HepG2 (cell line): Measurements from ENCODE around the gene HDAC4. TPM values are rescaled to one million over a fixed set of nuclear protein-coding genes. Genes with fewer than 3 reads are reported as not detected.

Experiments used
- ATAC-seq: fragments of 200-7000 bp; cut with Tn5 transposase; 3 replicates; pipeline ENCODE4 v1.9.1; 2020; ENCODE audit warnings: mild to moderate bottlenecking, moderate library complexity
- BruUV-seq: library from RNA; stranded (reverse); fragments of 400-500 nt; replicated peaks from 2 replicates; lab custom pipeline; 2021; lab: Mats Ljungman, UMichigan
- CTCF ChIA-PET: fragments of 300-600 bp; formaldehyde crosslinking; extraction: SDS; loops from one replicate; lab custom pipeline; 2021; ENCODE audit warnings: low total read pairs, inconsistent platforms, low intra/inter-chr PET ratio; lab: Yijun Ruan, JAX
- POLR2A ChIA-PET: fragments of 350-600 bp; sonication (Branson Sonifier 250); formaldehyde crosslinking; loops from one replicate; lab custom pipeline; 2020; ENCODE audit warnings: antibody characterized with exemption, inconsistent platforms; lab: Yijun Ruan, JAX
- DNase-seq: peaks from one replicate; pipeline ENCODE4 v3.0.0-alpha.2; 2015; ENCODE audit warnings: low spot score
- FAIRE-seq: peaks from 3 replicates; lab custom pipeline; 2011; peaks lifted over from hg19 to GRCh38; lab: Jason Lieb, UNC
- H2AFZ ChIP-seq: one replicate; pipeline ENCODE4 v1.6.1; 2011; ENCODE audit warnings: low read length, inconsistent platforms
- H3K27ac ChIP-seq: fragments of 300-600 bp; 3 replicates; pipeline ENCODE4 v1.8.0; 2011; ENCODE audit warnings: mixed run types, mild to moderate bottlenecking, mixed read lengths, low read length, inconsistent platforms; ENCODE audit not compliant: insufficient read depth; ENCODE audit errors: extremely low read length
- H3K27me3 ChIP-seq, 2 experiments: fragments of 200-600 bp in 1 of 2; 2 replicates in 1 of 2; 3 replicates in 1 of 2; pipeline versions ENCODE4 v1.6.0 to v1.8.0; 2011; ENCODE audit warnings: low read length in 2 of 2, mild to moderate bottlenecking in 2 of 2, moderate library complexity in 2 of 2, inconsistent platforms in 1 of 2; ENCODE audit not compliant: insufficient read depth in 2 of 2, control insufficient read depth in 1 of 2
- H3K36me3 ChIP-seq, 2 experiments: fragments of 200-600 bp in 1 of 2; replicated peaks in 1 of 2; 2 replicates in 1 of 2; 3 replicates in 1 of 2; pipeline versions ENCODE4 v1.5.1 to v1.8.0; 2011; ENCODE audit warnings: low read length in 2 of 2, inconsistent platforms in 1 of 2; ENCODE audit not compliant: insufficient read depth in 2 of 2, control insufficient read depth in 1 of 2
- H3K4me1 ChIP-seq: 2 replicates; pipeline ENCODE4 v1.5.1; 2012; ENCODE audit warnings: low read length, inconsistent platforms; ENCODE audit not compliant: insufficient read depth
- H3K4me2 ChIP-seq: 2 replicates; pipeline ENCODE4 v1.6.0; 2011; ENCODE audit warnings: low read depth, low read length, inconsistent platforms
- H3K4me3 ChIP-seq, 3 experiments: fragments of 200-600 bp in 1 of 3; sonication (generic), shearing (Covaris generic) in 1 of 3; replicated peaks in 1 of 3; 2 replicates each; pipeline ENCODE4 v1.5.1; 2011 to 2016; ENCODE audit warnings: low read length in 3 of 3, inconsistent platforms in 2 of 3, low read depth in 2 of 3, mild to moderate bottlenecking in 2 of 3, control low read depth in 1 of 3, mixed read lengths in 1 of 3; ENCODE audit not compliant: insufficient read depth in 1 of 3
- H3K79me2 ChIP-seq: one replicate; pipeline ENCODE4 v1.6.1; 2011; ENCODE audit warnings: low read length, inconsistent platforms; ENCODE audit not compliant: insufficient read depth
- H3K9ac ChIP-seq: 2 replicates; pipeline ENCODE4 v1.6.0; 2011; ENCODE audit warnings: mild to moderate bottlenecking, low read depth, low read length, inconsistent platforms; ENCODE audit not compliant: insufficient read depth
- H3K9me3 ChIP-seq: 2 replicates; pipeline ENCODE4 v1.5.1; 2012; ENCODE audit warnings: mild to moderate bottlenecking, low read length
- H4K20me1 ChIP-seq: 2 replicates; pipeline ENCODE4 v1.6.0; 2011; ENCODE audit warnings: inconsistent platforms, mild to moderate bottlenecking, low read length, moderate library complexity; ENCODE audit not compliant: insufficient read depth
- CREBL2 ChIP-seq: sonication (generic); formaldehyde crosslinking; IDR thresholded peaks from 2 replicates; pipeline ENCODE4 v1.8.1; 2023; ENCODE audit warnings: missing genetic modification reagents, mild to moderate bottlenecking, borderline replicate concordance
- FOXA3 ChIP-seq: IDR thresholded peaks from 2 replicates; pipeline ENCODE4 v1.6.1; 2016; ENCODE audit warnings: missing genetic modification reagents, missing compliant biosample characterization
- KAT2B ChIP-seq: fragments of 150-350 bp; IDR thresholded peaks from 2 replicates; pipeline ENCODE4 v1.6.1; 2014; ENCODE audit warnings: low read depth, low read length, borderline replicate concordance
- RFXAP ChIP-seq: sonication (generic); formaldehyde crosslinking; IDR thresholded peaks from 2 replicates; pipeline ENCODE4 v1.4.0; 2020; ENCODE audit warnings: missing genetic modification reagents, borderline replicate concordance
- SSRP1 ChIP-seq: IDR thresholded peaks from 2 replicates; pipeline ENCODE4 v1.6.1; 2016; ENCODE audit warnings: control low read depth
- THRA ChIP-seq: sonication (generic); formaldehyde crosslinking; IDR thresholded peaks from 2 replicates; pipeline ENCODE4 v1.4.0; 2020; ENCODE audit warnings: missing genetic modification reagents, borderline replicate concordance
- XRCC5 ChIP-seq: fragments of 200-400 bp; formaldehyde crosslinking; optimal IDR thresholded peaks from 2 replicates; pipeline ENCODE3; 2017; ENCODE audit warnings: mild to moderate bottlenecking, low read length
- ZBTB1 ChIP-seq: sonication (generic); formaldehyde crosslinking; IDR thresholded peaks from 2 replicates; pipeline ENCODE4 v1.4.0; 2020; ENCODE audit warnings: missing genetic modification reagents, borderline replicate concordance
- ZBTB39 ChIP-seq: sonication (generic); formaldehyde crosslinking; IDR thresholded peaks from 2 replicates; pipeline ENCODE4 v1.5.0; 2020; ENCODE audit warnings: missing genetic modification reagents
- ZNF414 ChIP-seq: sonication (generic); formaldehyde crosslinking; IDR thresholded peaks from 2 replicates; pipeline ENCODE4 v1.5.0; 2020; ENCODE audit warnings: missing genetic modification reagents
- ZNF484 ChIP-seq: sonication (generic); formaldehyde crosslinking; IDR thresholded peaks from 2 replicates; pipeline ENCODE4 v1.5.1; 2020; ENCODE audit warnings: mild to moderate bottlenecking, low read depth, missing genetic modification reagents, borderline replicate concordance
- ZNF589 ChIP-seq: sonication (generic); formaldehyde crosslinking; conservative IDR thresholded peaks from 2 replicates; pipeline ENCODE4 v1.8.0; 2022; ENCODE audit warnings: mild to moderate bottlenecking, moderate library complexity, missing genetic modification reagents
- ZNF674 ChIP-seq: sonication (generic); formaldehyde crosslinking; IDR thresholded peaks from 2 replicates; pipeline ENCODE4 v1.5.0; 2020; ENCODE audit warnings: low read depth, mild to moderate bottlenecking, missing genetic modification reagents
- WGBS: methylation state at CpG from one replicate; pipeline ENCODE4 v1.1.6; 2017; ENCODE audit warnings: low lambda C conversion rate; 5-methylcytosine and 5-hydroxymethylcytosine counted together
- in situ Hi-C: cut with HindIII; loops from 2 replicates; pipeline ENCODE4 v1.10.0; 2017; ENCODE audit warnings: low pct_unique_long_range_greater_than_20kb; ENCODE audit not compliant: extremely low pct_ligation_motif_present
- intact Hi-C: fragments of 100-400 bp; cut with micrococcal nuclease; formaldehyde crosslinking; loops from one replicate; pipeline ENCODE4 v1.10.0; 2022; ENCODE audit not compliant: unreplicated experiment
- polyA plus RNA-seq, 8 experiments: library from polyadenylated mRNA; depleted of rRNA in 3 of 8; stranded (reverse) in 7 of 8; unstranded in 1 of 8; fragments of >200 nt; fragmentation: Illumina TruSeq in 4 of 8; extraction: Trizol in 4 of 8; gene quantifications; 2 replicates each; pipeline versions ENCODE4 v1.2.1 to v1.2.3, GENCODE V29; 2011 to 2016; ENCODE audit warnings: low read depth in 4 of 8, missing spikeins in 1 of 8, mixed read lengths in 1 of 8; ENCODE audit not compliant: insufficient read depth in 1 of 8
- total RNA-seq, 5 experiments: library from RNA; depleted of rRNA; stranded (reverse); fragments of >200 nt; fragmentation: Illumina TruSeq; extraction: Trizol; gene quantifications; 2 replicates each; pipeline ENCODE4 v1.2.3, GENCODE V29; 2016; ENCODE audit warnings: low read depth in 1 of 5

The HDAC4 gene
- total and polyA plus RNA-seq, 2 of the 13 experiments (the other 11 are each of a cell fraction or from before 2014, with no cell fraction given) = 10.1 to 11.5 TPM

GRCh38 chr2:239195992-239196391 lies 204.8 kb downstream of the HDAC4 start:
- Histone ChIP-seq H3K27ac (no peak overlapping the region), H3K4me3 (no peak overlapping the region), H4K20me1 (no peaks in the 10 kb centered on the region; the same call in 1 of the 2 replicates), H3K4me1 (no peaks in the 10 kb centered on the region), H2AFZ (no peak overlapping the region), H3K9ac (no peak overlapping the region), H3K27me3 (no peaks in the 10 kb centered on the region), H3K36me3 (peaks cover 4 to 21% of the 10 kb centered on the region in 2 experiments; a peak in 2 of 5 replicates), H3K79me2 (no peaks in the 10 kb centered on the region), H3K9me3 (no peaks in the 10 kb centered on the region), H3K4me2 (no peak overlapping the region)
- 96% methylated on average over 4 of the region's 4 CpGs for WGBS
- no peak for FAIRE-seq
- POLR2A ChIA-PET = no interaction called here
- no peak for ATAC-seq
- in situ Hi-C loops = no loop called here
- intact Hi-C loops = no loop called here
- BruUV-seq = no TSS peak
- no peak for DNase-seq
- CTCF ChIA-PET = no interaction called here
- TF ChIP-seq ZNF674 (CRISPR knock-in tag) = no peak
- no peak for TF ChIP-seq CREBL2 (CRISPR knock-in tag)
- TF ChIP-seq FOXA3 = no peak
- TF ChIP-seq ZNF484 (CRISPR knock-in tag) = no peak
- TF ChIP-seq RFXAP = no peak
- TF ChIP-seq THRA (CRISPR knock-in tag) = no peak
- TF ChIP-seq ZNF414 = no peak
- TF ChIP-seq SSRP1 (CRISPR knock-in tag) = no peak
- TF ChIP-seq XRCC5 = no peak
- no peak for TF ChIP-seq ZBTB39 (CRISPR knock-in tag)
- no peak for TF ChIP-seq KAT2B
- TF ChIP-seq ZNF589 (CRISPR knock-in tag) = no peak
- TF ChIP-seq ZBTB1 (CRISPR knock-in tag) = no peak
